Endodermal cell (in vitro differentiated cells): ENCODE results near the gene MTA3. TPM values are rescaled to one million over a fixed set of nuclear protein-coding genes. Genes with fewer than 3 reads are reported as not detected.
"Not testable (repeated sequence)": the region's sequence is repeated elsewhere in the genome, so short reads cannot be mapped to it uniquely, and the experiment has no call there.

Experiments used
- DNase-seq: peaks from one replicate; pipeline ENCODE4 v3.0.0-alpha.2; 2017
- H3K27ac ChIP-seq: 2 replicates; pipeline ENCODE4 v1.5.1; 2013; ENCODE audit warnings: mild to moderate bottlenecking, low read depth, low read length, moderate library complexity
- H3K27me3 ChIP-seq: 2 replicates; pipeline ENCODE4 v1.6.1; 2013; ENCODE audit warnings: mild to moderate bottlenecking, low read length, moderate library complexity; ENCODE audit not compliant: insufficient read depth, control insufficient read depth, poor library complexity, severe bottlenecking
- H3K36me3 ChIP-seq: 2 replicates; pipeline ENCODE4 v1.7.0; 2013; ENCODE audit warnings: mild to moderate bottlenecking, low read length, moderate library complexity; ENCODE audit not compliant: control insufficient read depth, insufficient read depth
- H3K4me1 ChIP-seq: one replicate; pipeline ENCODE4 v1.7.0; 2013; ENCODE audit warnings: low read length; ENCODE audit not compliant: control insufficient read depth, insufficient read depth
- H3K4me3 ChIP-seq: 2 replicates; pipeline ENCODE4 v1.5.1; 2013; ENCODE audit warnings: mild to moderate bottlenecking, low read length, moderate library complexity
- H3K9ac ChIP-seq: 2 replicates; pipeline ENCODE4 v1.6.1; 2013; ENCODE audit warnings: mild to moderate bottlenecking, low read length, moderate library complexity; ENCODE audit not compliant: poor library complexity, severe bottlenecking; ENCODE audit errors: extremely low read depth
- H3K9me3 ChIP-seq: 2 replicates; pipeline ENCODE4 v1.6.1; 2013; ENCODE audit warnings: mild to moderate bottlenecking, low read length, moderate library complexity; ENCODE audit not compliant: control insufficient read depth
- H3K27ac Mint-ChIP-seq: 2 replicates; pipeline ENCODE4 v1.8.0; 2020; ENCODE audit warnings: mixed read lengths
- H3K27me3 Mint-ChIP-seq: 2 replicates; pipeline ENCODE4 v1.8.0; 2021; ENCODE audit warnings: mild to moderate bottlenecking, mixed read lengths; ENCODE audit not compliant: insufficient read depth
- H3K36me3 Mint-ChIP-seq: 2 replicates; pipeline ENCODE4 v1.8.0; 2020; ENCODE audit warnings: low read depth, mixed read lengths
- H3K4me1 Mint-ChIP-seq: 2 replicates; pipeline ENCODE4 v1.8.0; 2020; ENCODE audit warnings: mixed read lengths
- H3K4me3 Mint-ChIP-seq: 2 replicates; pipeline ENCODE4 v1.8.0; 2020; ENCODE audit warnings: mild to moderate bottlenecking, moderate library complexity, mixed read lengths
- H3K9me3 Mint-ChIP-seq: 2 replicates; pipeline ENCODE4 v1.8.0; 2020; ENCODE audit warnings: mild to moderate bottlenecking, mixed read lengths
- CTCF ChIP-seq: fragments of 200-600 bp; sonication (generic); conservative IDR thresholded peaks from 2 replicates; pipeline ENCODE4 v1.5.0; 2021; ENCODE audit warnings: antibody characterized with exemption, mild to moderate bottlenecking
- WGBS, 2 experiments: methylation state at CpG; one replicate each; pipeline versions ENCODE4 v1.1.5 to v1.1.7; 2013; ENCODE audit warnings: missing lambda C conversion rate in 2 of 2, mixed read lengths in 1 of 2; ENCODE audit not compliant: insufficient coverage in 1 of 2, insufficient read length in 1 of 2; 5-methylcytosine and 5-hydroxymethylcytosine counted together
- total RNA-seq, 2 donors: library from RNA; stranded (reverse); fragmentation: NEBNext Ultra II Directional in 1 of 2; extraction: Animal tissue kit (Norgen Biotek cat#: 25700) in 1 of 2; gene quantifications; 2 replicates in 1 of 2; 3 replicates in 1 of 2; pipeline ENCODE4 v1.2.1, GENCODE V29; 2021

The MTA3 gene
- total RNA-seq, 2 donors from 2014 or later: 138 to 154 TPM

- Histone ChIP-seq H3K27ac (no peak overlapping the region), H3K4me3 (no peak overlapping the region), H3K36me3 (peaks cover 57% of the 10 kb centered on the region), H3K27me3 (no peaks in the 10 kb centered on the region), H3K9ac (no peak overlapping the region), H3K4me1 (no peaks in the 10 kb centered on the region), H3K9me3 (peaks cover 17% of the 10 kb centered on the region)
- no peak for DNase-seq
- peaks cover 3% of the 10 kb centered on the region for H3K9me3 Mint-ChIP-seq
- peaks cover 11% of the 10 kb centered on the region for H3K4me1 Mint-ChIP-seq
- H3K27me3 Mint-ChIP-seq: no peaks in the 10 kb centered on the region
- H3K4me3 Mint-ChIP-seq: no peak overlapping the region
- 94% methylated on average over 1 of the region's 1 CpG; no CpG with 5 or more reads in 1 of the 2 experiments for WGBS, 2 experiments
- peaks cover 43% of the 10 kb centered on the region for H3K36me3 Mint-ChIP-seq
- TF ChIP-seq CTCF: no peak
- peak overlapping the region; percentile 10 for H3K27ac Mint-ChIP-seq
Measured at GRCh38 chr2:42640261-42640660, 71.8 kb downstream of the MTA3 start.

- not testable (repeated sequence) for H3K27ac Mint-ChIP-seq, H3K4me3 ChIP-seq, H3K4me1 ChIP-seq, H3K9ac ChIP-seq, H3K4me3 Mint-ChIP-seq, H3K27me3 ChIP-seq, H3K27me3 Mint-ChIP-seq, H3K9me3 Mint-ChIP-seq, H3K27ac ChIP-seq, H3K4me1 Mint-ChIP-seq, DNase-seq
- peaks cover 54% of the 10 kb centered on the region for H3K36me3 Mint-ChIP-seq
- 94% methylated on average over 2 of the region's 2 CpGs; no CpG with 5 or more reads in 1 of the 2 experiments for WGBS, 2 experiments
- Histone ChIP-seq H3K9me3 (peaks cover 31% of the 10 kb centered on the region), H3K36me3 (peaks cover 67% of the 10 kb centered on the region)
Measured at GRCh38 chr2:42642371-42642770, 73.9 kb downstream of the MTA3 start.

GRCh38 chr2:42645551-42645950 lies 77.1 kb downstream of the MTA3 start:
- no peak overlapping the region for H3K9ac ChIP-seq
- no peaks in the 10 kb centered on the region for H3K27me3 ChIP-seq
- H3K36me3 ChIP-seq: peaks cover 69% of the 10 kb centered on the region
- 95 to 100% methylated on average over 1 to 2 of the region's 2 CpGs for WGBS, 2 experiments
- H3K27ac Mint-ChIP-seq: no peak overlapping the region
- H3K9me3 Mint-ChIP-seq: peaks cover 5% of the 10 kb centered on the region
- H3K4me3 Mint-ChIP-seq: no peak overlapping the region
- H3K36me3 Mint-ChIP-seq: peaks cover 63% of the 10 kb centered on the region
- no peaks in the 10 kb centered on the region for H3K4me1 Mint-ChIP-seq
- TF ChIP-seq CTCF: no peak
- no peak for DNase-seq
- no peak overlapping the region for H3K27ac ChIP-seq
- H3K4me1 ChIP-seq: no peaks in the 10 kb centered on the region
- no peak overlapping the region for H3K4me3 ChIP-seq
- no peaks in the 10 kb centered on the region for H3K27me3 Mint-ChIP-seq
- peaks cover 31% of the 10 kb centered on the region for H3K9me3 ChIP-seq

GRCh38 chr2:42648796-42649195 lies 80.4 kb downstream of the MTA3 start:
- Histone ChIP-seq H3K9me3 (peaks cover 26% of the 10 kb centered on the region), H3K36me3 (peaks cover 46% of the 10 kb centered on the region), H3K27me3 (no peaks in the 10 kb centered on the region), H3K27ac (no peak overlapping the region), H3K9ac (no peak overlapping the region), H3K4me1 (no peaks in the 10 kb centered on the region), H3K4me3 (no peak overlapping the region)
- DNase-seq: no peak
- H3K36me3 Mint-ChIP-seq: peaks cover 45% of the 10 kb centered on the region
- no peak overlapping the region for H3K27ac Mint-ChIP-seq
- H3K4me1 Mint-ChIP-seq: peaks cover 11% of the 10 kb centered on the region
- H3K27me3 Mint-ChIP-seq: no peaks in the 10 kb centered on the region
- 95 to 97% methylated on average over 6 to 8 of the region's 8 CpGs for WGBS, 2 experiments
- TF ChIP-seq CTCF: no peak
- H3K9me3 Mint-ChIP-seq: peaks cover 5% of the 10 kb centered on the region
- no peak overlapping the region for H3K4me3 Mint-ChIP-seq
